HL-60/S4 treated with retinoic acid at 250 ng/mL for 4 days and 3 days (cell line): ENCODE measurements around the gene FBP1.

Experiments used
- in situ Hi-C: fragments of 300-500 bp; cut with MboI; formaldehyde crosslinking; loops from 2 replicates; pipeline ENCODE4 v1.7.0; 2022; ENCODE audit warnings: low sequenced_read_pairs

The FBP1 gene

GRCh38 chr9:94657021-94657725 is 17.9 kb upstream of the FBP1 start:
- in situ Hi-C loops, result no loop called here

- in situ Hi-C loops, result no loop called here
Observed at GRCh38 chr9:94656200-94656599, 16.9 kb upstream of the FBP1 start.

DNA sequence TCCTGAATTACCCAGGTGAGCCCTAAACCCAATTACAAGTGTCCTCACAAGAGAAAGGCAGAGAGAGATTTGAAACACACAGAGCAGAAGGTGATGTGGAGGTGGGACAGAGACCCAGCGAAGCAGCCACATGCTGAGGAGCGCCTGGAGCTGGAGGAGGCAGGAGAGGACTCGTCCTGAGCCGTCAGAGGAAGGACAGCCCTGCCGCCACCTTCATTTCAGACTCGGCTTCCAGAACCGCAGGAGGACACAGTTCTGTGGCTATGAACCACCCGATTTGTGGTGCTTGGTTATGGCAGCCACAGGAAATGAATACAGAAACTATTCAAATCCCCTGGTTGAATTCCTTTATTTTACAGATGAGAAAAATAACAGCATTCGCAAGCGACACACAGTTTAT is 16.4 kb upstream of the FBP1 start:
- in situ Hi-C loops, result no loop called here

DNA sequence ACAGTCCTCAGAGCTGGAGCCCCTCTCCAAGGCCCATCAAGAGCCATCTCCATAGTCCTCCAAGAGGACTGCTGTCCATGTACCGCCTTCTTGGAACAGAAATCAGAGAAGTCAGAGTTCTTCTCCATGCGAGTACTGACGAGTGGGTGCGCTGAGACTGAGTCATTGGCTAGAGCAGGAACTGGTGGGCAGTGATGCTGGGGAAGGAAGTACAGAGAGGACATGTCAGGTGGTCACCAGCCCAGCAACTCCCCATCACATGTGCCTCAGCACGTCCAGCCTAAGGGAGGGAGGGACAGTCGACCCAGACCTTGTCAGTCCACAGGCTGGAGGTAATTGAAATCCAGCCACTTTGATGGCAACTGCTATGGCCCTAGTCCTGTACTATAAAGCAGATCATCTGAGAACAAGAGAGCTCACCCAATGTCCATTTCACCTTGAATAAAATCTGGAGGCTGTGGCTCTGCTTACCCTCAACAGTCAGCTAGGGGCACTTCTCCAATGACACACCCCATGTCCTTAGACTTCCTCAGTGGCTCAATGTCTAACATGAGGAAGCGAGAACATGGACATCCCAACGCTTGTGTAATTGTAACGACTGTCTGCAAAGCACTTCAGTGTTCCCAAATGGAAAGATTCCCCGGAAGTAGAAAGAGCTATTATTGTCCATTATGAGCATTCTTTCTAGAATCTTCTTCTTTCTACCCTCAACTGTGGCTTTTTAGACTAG is 15.0 kb upstream of the FBP1 start:
- in situ Hi-C loops, result no loop called here

DNA sequence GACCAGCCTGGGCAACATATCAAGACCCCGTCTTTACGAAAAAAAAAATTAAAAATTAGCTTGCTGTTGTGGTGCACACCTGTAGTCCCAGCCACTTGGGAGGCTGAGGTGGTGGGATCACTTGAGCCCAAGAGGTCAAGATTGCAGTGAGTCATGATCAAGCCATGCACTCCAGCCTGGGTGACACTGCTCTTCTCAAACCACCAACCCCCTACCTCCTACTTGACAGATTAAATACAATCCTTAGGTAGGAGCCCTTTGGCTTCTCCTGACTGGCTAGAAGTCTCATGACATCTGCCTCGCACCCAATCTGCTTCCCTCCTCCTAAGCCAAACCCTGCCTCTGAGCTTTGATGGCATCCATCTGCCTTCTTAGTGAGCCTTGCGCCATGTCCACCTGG is 11.6 kb upstream of the FBP1 start:
- in situ Hi-C loops, result no loop called here

DNA sequence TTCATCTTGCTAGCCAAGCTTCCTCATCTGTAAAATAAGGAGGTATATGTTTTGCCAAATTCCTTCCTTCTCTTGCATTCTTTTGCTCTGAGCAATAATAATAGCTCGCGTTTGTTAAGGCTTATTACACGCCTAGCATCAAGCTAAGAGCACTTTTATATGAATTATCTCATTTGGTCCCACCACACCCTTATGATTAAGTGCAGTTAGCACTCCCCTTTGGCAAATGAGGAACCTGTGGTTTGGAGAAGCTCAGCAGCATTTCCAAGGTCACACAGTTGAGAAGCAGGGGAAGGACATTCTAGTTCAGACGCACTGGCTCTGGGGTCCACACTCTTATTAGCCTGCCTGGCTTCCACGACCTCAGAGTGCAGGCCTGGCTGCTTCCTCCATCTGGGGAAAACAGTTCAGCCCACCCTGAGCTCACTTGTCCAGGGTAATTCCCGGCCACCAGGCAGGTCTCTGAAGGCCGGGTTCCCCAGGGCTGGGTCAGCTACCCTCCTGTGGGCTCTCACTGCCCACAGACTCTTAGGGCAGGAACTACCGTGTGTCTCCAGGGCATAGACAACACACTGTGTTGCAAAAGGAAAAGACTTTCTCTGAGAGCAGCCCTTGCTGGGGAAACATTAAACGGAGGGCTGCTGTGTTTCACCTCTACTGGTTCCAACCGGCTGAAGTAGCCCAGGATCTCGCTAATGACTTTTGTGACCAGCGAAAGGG is 9.9 kb upstream of the FBP1 start:
- in situ Hi-C loops, result no loop called here

- in situ Hi-C loops, result no loop called here
Observed at GRCh38 chr9:94648185-94648584, 8.9 kb upstream of the FBP1 start.

DNA sequence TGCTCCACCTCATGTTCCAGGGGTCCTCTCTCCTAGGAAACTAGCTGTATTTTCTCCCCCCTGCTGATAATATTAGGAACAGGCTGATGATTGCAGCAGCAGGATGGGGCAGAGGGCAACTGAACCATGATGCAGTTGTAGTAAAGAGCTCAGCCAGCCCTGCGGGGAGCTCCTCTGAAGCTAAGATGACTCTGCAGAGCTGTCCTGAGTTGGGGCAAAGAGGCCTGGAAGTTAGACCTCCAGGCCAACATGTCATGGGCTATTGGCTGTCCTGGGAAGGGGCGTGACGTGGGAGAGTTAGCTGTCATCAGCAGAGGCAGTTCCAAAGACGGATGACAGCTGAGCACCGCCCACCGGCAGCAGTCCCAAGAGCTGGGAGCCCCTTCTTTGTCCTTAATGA is 6.6 kb upstream of the FBP1 start:
- in situ Hi-C loops, result no loop called here

- in situ Hi-C loops, result no loop called here
Observed at GRCh38 chr9:94644543-94644942, 5.2 kb upstream of the FBP1 start.

GRCh38 chr9:94643741-94644140 is 4.4 kb upstream of the FBP1 start:
- in situ Hi-C loops, result no loop called here

- in situ Hi-C loops, result no loop called here
Observed at GRCh38 chr9:94643176-94643575, 3.9 kb upstream of the FBP1 start.

- in situ Hi-C loops, result no loop called here
Observed at GRCh38 chr9:94642501-94642900, 3.2 kb upstream of the FBP1 start.

- in situ Hi-C loops, result no loop called here
Observed at GRCh38 chr9:94639999-94640376, 670 bp upstream of the FBP1 start.

DNA sequence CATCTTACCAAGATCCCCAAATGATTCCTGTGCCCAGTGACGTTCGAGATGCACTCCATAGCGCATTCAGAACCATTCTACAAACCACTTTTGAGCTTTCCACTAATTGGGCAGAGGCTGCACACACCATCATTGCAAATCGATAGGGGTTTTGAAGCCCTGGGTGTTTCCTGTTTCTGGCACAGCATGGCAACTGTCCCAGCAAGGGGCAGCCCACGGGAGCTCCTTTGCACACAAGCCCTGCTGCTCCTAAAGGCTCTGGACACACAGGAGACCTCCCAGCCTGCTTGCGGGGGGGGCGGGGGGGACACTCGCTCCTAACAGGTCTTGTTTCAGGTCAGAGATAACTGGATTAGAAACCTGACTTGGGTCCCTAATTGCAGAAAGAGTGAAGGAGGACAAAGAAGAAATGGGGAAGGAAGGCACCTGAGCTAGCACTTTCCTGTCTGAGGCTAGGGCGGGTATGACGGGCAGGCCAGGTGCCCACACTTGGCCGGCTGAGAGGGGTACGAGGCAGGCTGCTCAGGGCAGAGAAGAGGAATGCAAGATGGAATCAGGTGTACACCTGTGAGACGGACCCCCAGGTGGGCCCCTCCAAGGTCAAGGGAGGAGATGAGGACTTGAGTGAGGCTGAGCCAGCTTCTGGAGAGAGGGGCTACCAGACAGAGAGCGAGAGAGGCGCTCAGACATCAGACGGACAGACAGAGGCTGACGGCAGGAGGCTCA is 820 bp downstream of the FBP1 start:
- in situ Hi-C loops, result no loop called here

GRCh38 chr9:94632737-94633136 is 6.6 kb downstream of the FBP1 start:
- in situ Hi-C loops, result no loop called here

DNA sequence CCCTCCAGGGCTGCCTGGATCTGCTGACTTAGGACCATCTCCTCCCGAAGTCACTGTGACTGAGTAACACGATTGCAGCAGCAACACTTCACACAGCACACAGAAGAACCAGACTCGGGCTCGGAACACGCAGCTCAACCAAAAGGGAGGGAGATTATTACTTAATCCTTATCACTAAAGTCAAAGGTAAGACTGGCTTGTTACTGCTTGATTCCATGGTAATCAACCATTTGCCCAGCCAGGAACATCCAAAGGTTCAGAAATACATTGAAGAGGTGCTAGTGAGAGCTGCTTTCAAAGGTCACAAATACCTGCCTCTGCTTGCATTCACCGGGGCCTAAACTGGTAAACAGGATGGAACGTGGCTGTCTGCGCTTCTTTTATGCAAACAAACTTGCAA is 7.7 kb downstream of the FBP1 start:
- in situ Hi-C loops, result no loop called here

DNA sequence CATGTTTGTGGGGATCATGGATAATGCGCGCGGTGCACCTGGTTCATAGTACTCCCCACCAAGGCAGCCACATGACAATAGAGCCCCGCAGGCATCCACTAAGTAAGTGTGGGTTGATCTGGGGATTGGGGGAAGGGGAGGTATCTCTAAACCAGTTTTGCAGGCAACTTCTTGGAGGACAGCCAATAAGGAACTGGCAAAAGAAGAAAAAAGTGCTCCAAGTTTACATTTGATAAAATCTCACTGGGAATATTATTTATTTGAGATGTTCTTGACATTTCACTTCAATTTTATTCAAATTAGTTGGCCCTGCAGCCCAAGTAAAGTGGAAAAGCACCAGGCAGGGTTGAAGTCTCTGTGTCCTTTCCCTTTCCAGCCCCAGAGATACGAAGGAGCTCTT is 8.5 kb downstream of the FBP1 start:
- in situ Hi-C loops, result no loop called here

DNA sequence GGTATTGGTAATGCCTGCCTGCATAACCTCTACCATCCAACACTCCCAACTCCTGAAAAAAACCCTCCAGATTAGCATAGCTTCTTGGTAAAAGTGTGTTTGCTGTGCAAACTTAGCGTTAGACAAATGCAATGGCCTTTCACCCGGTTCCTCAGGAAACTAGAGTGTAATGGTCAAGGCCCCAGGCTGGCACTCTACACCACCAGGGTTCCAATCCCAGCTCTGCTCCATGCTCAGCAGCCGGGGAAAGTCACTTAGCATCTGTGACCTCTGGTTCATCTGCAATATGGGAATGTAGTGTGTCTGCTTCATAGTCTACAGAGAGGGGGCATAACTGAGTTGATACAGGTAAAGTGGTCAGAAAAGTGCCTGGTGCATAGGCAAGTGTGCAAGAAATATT is 9.0 kb downstream of the FBP1 start:
- in situ Hi-C loops, result no loop called here

GRCh38 chr9:94627287-94627686 is 12.0 kb downstream of the FBP1 start:
- in situ Hi-C loops, result no loop called here

DNA sequence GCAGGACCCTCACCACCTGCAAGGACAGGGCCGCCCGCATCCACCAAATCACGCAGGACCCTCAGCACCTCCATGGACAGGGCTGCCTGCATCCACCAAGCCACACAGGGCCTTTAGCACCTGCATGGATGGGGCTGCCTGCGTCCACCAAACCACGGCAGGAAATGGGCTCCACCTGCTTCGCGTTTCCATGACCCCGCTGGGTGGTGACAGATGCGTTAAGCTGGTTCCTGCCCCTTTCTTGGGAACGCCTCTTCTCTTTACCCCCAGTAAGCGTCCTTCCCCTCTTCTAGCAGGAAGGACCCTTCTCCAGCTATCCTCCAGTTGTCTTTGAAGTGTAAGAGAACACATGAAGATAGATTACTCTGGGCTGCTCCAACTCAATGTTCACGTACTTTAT is 13.5 kb downstream of the FBP1 start:
- in situ Hi-C loops, result no loop called here

DNA sequence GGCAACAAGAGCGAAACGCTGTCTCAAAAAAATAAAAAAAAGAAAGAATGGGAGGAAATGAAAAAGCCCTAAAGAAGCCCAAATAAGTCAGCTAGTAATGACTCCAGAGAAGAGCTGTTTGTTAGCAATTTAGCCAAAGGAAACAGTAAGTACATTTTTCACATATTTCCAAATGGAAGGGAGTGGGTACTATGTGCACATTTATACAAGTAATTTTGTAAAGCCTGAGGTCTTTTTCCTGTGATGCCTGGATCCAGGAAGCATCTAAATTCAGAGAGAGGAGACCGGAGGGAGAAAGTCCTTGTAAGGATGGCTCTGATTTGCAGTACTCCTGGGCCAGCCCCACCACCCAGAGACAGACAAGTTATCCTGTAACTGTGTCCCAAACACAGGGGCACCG is 14.7 kb downstream of the FBP1 start:
- in situ Hi-C loops, result no loop called here
